Fibroblast of the aortic adventitia (primary cell): ENCODE data around the gene PRAC1. TPM values are rescaled to one million over a fixed set of nuclear protein-coding genes. Genes with fewer than 3 reads are reported as not detected.

Experiments
- DNase-seq: peaks from one replicate; pipeline ENCODE4 v3.0.0-alpha.2; 2010; ENCODE audit warnings: low read depth
- H3K4me3 ChIP-seq: 2 replicates; pipeline ENCODE4 v1.5.1; 2011; ENCODE audit warnings: low read depth, mild to moderate bottlenecking, control low read depth, low read length, moderate library complexity
- CTCF ChIP-seq: IDR thresholded peaks from 2 replicates; pipeline ENCODE4 v1.5.1; 2011; ENCODE audit warnings: mild to moderate bottlenecking, low read length, control low read depth, inconsistent platforms; ENCODE audit not compliant: insufficient read depth
- total RNA-seq: library from RNA; depleted of rRNA; stranded (reverse); fragments of >200 nt; gene quantifications from 2 replicates; pipeline ENCODE4 v1.2.3, GENCODE V29; 2012; ENCODE audit warnings: low replicate concordance

Gene PRAC1
- total RNA-seq, 1 donor, result not detected

DNA sequence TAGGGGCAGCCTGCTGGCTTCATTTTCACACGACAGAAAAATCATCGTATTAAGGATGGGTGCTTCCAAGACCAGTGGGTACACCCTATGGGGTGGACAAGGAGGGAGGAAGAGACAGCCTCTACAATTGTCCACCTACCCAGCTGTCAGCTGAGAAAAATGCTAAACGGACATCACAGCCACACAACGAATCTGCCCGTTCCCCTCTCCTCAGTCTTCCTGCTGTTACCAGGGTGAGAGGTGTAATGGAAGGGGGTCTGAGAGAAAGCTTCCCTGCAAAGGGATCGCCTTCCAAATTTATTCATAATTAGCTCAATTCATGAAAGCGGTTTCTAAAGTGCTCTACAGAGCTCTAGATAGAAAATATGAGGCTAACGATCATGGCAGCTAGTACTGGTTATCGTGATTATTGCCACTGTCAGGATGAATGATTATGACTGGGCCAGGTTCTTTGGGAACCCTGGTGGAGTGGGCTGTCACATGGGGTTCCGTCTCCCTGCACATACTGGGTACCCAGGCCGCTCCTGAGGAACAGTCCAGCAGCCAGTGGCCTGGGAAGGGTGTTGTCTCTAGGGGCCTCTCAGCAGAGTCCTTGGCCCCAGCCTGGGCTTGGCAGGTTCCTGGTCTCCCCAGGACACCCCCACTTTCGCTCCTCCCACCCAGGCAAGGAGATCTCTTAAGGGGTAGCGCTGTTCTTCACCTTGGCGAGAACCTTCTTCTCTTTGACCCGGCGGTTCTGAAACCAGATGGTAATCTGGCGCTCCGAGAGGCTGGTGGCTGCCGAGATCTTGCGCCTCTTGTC, 4.0 kb upstream of the PRAC1 start:
- no peak overlapping the region for H3K4me3 ChIP-seq
- DNase-seq, result no peak
- TF ChIP-seq CTCF, result no peak

DNA sequence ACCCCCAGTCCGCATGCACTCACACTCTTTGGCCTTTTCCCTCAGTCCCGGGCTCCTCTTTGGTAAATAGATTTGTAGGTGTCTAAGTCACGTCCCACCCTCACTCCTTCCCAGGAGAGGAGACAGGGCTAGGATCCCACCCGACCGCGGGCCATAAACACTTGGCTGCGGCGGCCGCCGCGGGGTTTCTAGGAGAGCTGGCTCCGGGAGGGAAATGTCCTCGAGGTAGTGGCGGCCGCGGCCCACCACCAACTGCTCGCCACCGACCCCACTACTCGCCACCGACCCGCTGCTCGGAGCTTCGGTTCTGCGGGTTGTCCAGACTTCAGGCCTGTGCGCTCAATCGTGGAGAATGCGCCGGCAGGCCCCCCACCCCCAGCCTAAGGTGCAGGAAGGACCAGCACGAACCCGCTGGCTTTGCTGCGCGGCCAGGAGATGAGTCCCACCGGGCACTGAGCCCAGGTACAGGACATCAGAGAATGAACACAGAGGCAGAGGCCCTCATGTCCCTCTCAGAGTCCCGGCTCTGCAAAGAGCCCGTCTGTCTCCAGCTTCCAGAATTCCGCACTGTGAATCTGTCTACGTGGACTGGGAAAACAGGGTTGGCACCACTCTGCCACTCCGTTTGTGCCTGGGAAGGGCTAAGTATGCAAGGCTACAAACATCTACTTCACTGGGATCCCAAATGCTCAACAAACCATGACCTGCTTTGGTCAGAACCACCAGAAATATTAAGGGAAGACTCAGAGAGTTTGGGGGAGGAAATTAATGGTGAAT, 3.2 kb upstream of the PRAC1 start:
- no peak for DNase-seq
- TF ChIP-seq CTCF, result no peak
- no peak overlapping the region for H3K4me3 ChIP-seq

DNA sequence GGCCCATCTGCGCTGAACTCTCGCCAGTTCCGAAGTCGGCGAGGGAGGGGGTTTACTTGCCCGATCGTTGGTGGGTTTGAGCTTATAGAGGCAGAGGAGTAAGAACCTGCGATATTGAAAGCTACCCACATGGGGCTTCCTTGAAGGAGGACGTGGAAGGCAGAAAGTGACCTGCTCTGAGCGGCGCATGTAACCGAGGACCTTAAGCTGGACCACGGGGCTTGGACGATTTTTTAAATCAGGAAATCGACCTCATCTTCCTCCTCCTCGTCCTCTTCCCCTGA, 2.6 kb upstream of the PRAC1 start:
- no peak overlapping the region for H3K4me3 ChIP-seq
- DNase-seq, result no peak

DNA sequence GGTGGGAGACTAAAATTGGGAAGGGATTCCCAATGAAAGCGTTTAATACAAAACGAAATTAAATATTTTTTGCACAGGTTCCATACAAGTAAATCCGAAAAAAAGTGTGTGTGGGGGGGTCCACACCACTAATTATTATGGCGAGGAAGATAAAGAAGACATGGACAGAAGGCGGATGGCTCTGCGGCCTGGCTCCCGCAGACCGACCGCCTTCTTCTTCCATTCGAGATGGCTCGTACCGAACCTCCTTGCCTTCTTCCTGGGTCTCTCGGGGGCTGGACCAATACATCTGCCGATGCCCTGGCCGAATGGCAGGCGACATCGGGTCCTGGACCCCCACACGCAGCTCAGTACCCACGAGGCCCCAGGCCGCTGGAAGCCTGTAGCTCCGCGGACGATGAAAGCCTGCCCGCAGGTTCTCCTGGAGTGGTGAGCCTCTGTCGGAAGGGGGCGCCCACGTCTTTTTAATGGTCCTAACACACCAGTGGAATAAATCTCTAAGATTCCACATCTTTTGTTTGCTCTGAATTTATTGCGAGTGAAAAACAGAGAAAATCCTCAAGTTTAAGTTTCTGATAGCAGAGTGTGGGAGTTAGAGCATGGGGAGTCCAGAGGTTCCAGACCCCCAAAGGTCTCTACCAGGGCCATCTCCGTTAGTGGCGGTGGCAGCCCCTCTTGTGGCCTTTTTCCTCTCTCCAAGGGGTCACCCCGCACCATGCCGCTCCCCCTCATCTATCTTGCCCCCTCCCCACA, 2.1 kb upstream of the PRAC1 start:
- DNase-seq, result peak; percentile 79
- peak; percentile 83 for TF ChIP-seq CTCF
- H3K4me3 ChIP-seq, result no peak overlapping the region

More for the DNA sequence above, 2.6 kb upstream of the PRAC1 start:
- TF ChIP-seq CTCF, result no peak

DNA sequence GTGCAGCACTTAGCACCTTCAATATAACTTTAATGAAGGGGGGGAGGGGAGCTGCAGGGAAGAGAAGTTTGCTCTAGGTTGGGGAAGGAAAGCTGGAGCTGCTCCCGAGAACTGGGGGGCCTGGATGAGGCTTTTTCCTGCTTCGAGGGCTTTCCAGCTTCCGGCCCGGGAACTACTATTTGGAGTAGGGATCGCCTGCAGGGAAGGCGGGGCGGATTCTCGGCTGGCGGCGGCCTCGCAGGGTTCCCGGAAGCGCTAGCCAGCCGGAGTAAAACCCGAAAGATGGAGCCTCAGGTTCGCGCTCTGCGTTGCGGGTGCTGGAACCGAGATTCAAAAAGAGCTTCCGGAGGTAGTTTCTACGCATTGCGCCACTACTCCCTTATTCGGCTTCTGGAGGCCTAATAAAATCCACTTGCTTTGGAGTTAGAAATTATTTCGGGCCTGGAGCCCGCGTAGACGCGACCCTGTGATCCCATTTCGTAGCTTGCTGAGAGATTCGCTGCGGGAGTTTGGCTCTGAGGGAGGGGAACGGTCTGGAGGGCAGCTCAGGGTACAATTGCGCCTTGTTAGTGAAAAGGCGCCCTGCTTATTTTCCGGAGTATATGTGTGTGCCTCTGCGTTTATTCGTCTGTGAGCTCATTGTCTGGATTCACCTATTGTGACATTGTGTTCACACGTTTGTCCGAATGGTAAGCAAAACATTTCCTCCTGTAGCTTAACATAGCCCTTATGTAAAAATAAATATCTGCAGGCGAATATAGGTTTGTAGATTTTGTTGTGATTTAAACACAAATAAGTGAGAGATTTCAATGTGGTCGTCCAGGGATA, 1.3 kb upstream of the PRAC1 start:
- DNase-seq, result no peak

More for the DNA sequence above, 1.3 kb upstream of the PRAC1 start:
- TF ChIP-seq CTCF, result no peak
- H3K4me3 ChIP-seq, result no peak overlapping the region
